ENCODE data around the gene ANAPC13.

ANAPC13 gene

GRCh38 chr3:134464064-134464688 is 21.6 kb downstream of the ANAPC13 start:
- DNase-seq (ENCODE audit: insufficient read length) (no peak), FAIRE-seq (no peak)
- TF ChIP-seq POLR2AphosphoS5 (IDR thresholded peaks at IDR 0.05; ENCODE audit: low read depth, low read length) (no peak), POLR2A (IDR thresholded peaks at IDR 0.05; ENCODE audit: low read depth, low read length) (no peak), TAF1 (IDR thresholded peaks at IDR 0.05; ENCODE audit: borderline replicate concordance, low read depth, low read length) (no peak)

- no peak for FAIRE-seq
- DNase-seq (ENCODE audit: insufficient read length): no peak
- no peak for TF ChIP-seq POLR2A (IDR thresholded peaks at IDR 0.05; ENCODE audit: low read depth, low read length)
- TF ChIP-seq POLR2AphosphoS5 (IDR thresholded peaks at IDR 0.05; ENCODE audit: low read depth, low read length): no peak
- no peak for TF ChIP-seq TAF1 (IDR thresholded peaks at IDR 0.05; ENCODE audit: borderline replicate concordance, low read depth, low read length)
Observed at GRCh38 chr3:134463676-134464063, 22.1 kb downstream of the ANAPC13 start.

- no peak for FAIRE-seq
- TF ChIP-seq POLR2A (IDR thresholded peaks at IDR 0.05; ENCODE audit: low read depth, low read length): no peak
- no peak for DNase-seq (ENCODE audit: insufficient read length)
Observed at GRCh38 chr3:134462331-134462941, 23.3 kb downstream of the ANAPC13 start.

GRCh38 chr3:134460965-134461364 is 24.8 kb downstream of the ANAPC13 start:
- FAIRE-seq: no peak
- no peak for DNase-seq (ENCODE audit: insufficient read length)

GRCh38 chr3:134459562-134459961 is 26.2 kb downstream of the ANAPC13 start:
- FAIRE-seq (no peak), DNase-seq (ENCODE audit: insufficient read length) (no peak)
- TF ChIP-seq TAF1 (IDR thresholded peaks at IDR 0.05; ENCODE audit: borderline replicate concordance, low read depth, low read length) (no peak), POLR2AphosphoS5 (IDR thresholded peaks at IDR 0.05; ENCODE audit: low read depth, low read length) (no peak), POLR2A (IDR thresholded peaks at IDR 0.05; ENCODE audit: low read depth, low read length) (no peak)

More at GRCh38 chr3:134460965-134461364, 24.8 kb downstream of the ANAPC13 start:
- TF ChIP-seq POLR2A (IDR thresholded peaks at IDR 0.05; ENCODE audit: low read depth, low read length) (no peak), TAF1 (IDR thresholded peaks at IDR 0.05; ENCODE audit: borderline replicate concordance, low read depth, low read length) (no peak), POLR2AphosphoS5 (IDR thresholded peaks at IDR 0.05; ENCODE audit: low read depth, low read length) (no peak)

- no peak for TF ChIP-seq POLR2A (IDR thresholded peaks at IDR 0.05; ENCODE audit: low read depth, low read length)
- no peak for TF ChIP-seq TAF1 (IDR thresholded peaks at IDR 0.05; ENCODE audit: borderline replicate concordance, low read depth, low read length)
- TF ChIP-seq POLR2AphosphoS5 (IDR thresholded peaks at IDR 0.05; ENCODE audit: low read depth, low read length): no peak
- no peak for DNase-seq (ENCODE audit: insufficient read length)
- no peak for FAIRE-seq
Observed at GRCh38 chr3:134458406-134458945, 27.3 kb downstream of the ANAPC13 start.

- DNase-seq (ENCODE audit: insufficient read length) (no peak), FAIRE-seq (no peak)
- TF ChIP-seq POLR2AphosphoS5 (IDR thresholded peaks at IDR 0.05; ENCODE audit: low read depth, low read length) (no peak), POLR2A (IDR thresholded peaks at IDR 0.05; ENCODE audit: low read depth, low read length) (no peak), TAF1 (IDR thresholded peaks at IDR 0.05; ENCODE audit: borderline replicate concordance, low read depth, low read length) (no peak)
Observed at GRCh38 chr3:134457376-134458074, 28.3 kb downstream of the ANAPC13 start.

GRCh38 chr3:134453631-134454030 is 32.2 kb downstream of the ANAPC13 start:
- no peak for DNase-seq (ENCODE audit: insufficient read length)
- TF ChIP-seq TAF1 (IDR thresholded peaks at IDR 0.05; ENCODE audit: borderline replicate concordance, low read depth, low read length) (no peak), POLR2AphosphoS5 (IDR thresholded peaks at IDR 0.05; ENCODE audit: low read depth, low read length) (no peak), POLR2A (IDR thresholded peaks at IDR 0.05; ENCODE audit: low read depth, low read length) (no peak)
- FAIRE-seq: no peak

GRCh38 chr3:134449951-134450350 is 35.8 kb downstream of the ANAPC13 start:
- DNase-seq (ENCODE audit: insufficient read length): no peak
- no peak for FAIRE-seq
- TF ChIP-seq POLR2A (IDR thresholded peaks at IDR 0.05; ENCODE audit: low read depth, low read length) (no peak), POLR2AphosphoS5 (IDR thresholded peaks at IDR 0.05; ENCODE audit: low read depth, low read length) (no peak), TAF1 (IDR thresholded peaks at IDR 0.05; ENCODE audit: borderline replicate concordance, low read depth, low read length) (no peak)

GRCh38 chr3:134449277-134449676 is 36.5 kb downstream of the ANAPC13 start:
- DNase-seq (ENCODE audit: insufficient read length): no peak
- TF ChIP-seq TAF1 (IDR thresholded peaks at IDR 0.05; ENCODE audit: borderline replicate concordance, low read depth, low read length) (no peak), POLR2AphosphoS5 (IDR thresholded peaks at IDR 0.05; ENCODE audit: low read depth, low read length) (no peak), POLR2A (IDR thresholded peaks at IDR 0.05; ENCODE audit: low read depth, low read length) (no peak)
- FAIRE-seq: peak; percentile 5

GRCh38 chr3:134448664-134449063 is 37.1 kb downstream of the ANAPC13 start:
- TF ChIP-seq POLR2A (IDR thresholded peaks at IDR 0.05; ENCODE audit: low read depth, low read length): no peak
- TF ChIP-seq POLR2AphosphoS5 (IDR thresholded peaks at IDR 0.05; ENCODE audit: low read depth, low read length): no peak
- no peak for TF ChIP-seq TAF1 (IDR thresholded peaks at IDR 0.05; ENCODE audit: borderline replicate concordance, low read depth, low read length)
- DNase-seq (ENCODE audit: insufficient read length): no peak
- FAIRE-seq: no peak
